ENCODE results near the gene ITPKA.

GRCh38 chr15:41492597-41493204 lies 973 bp upstream of the ITPKA start:
- no peak for TF ChIP-seq CTCF (IDR thresholded peaks at IDR 0.05)
- TF ChIP-seq ZFX (IDR thresholded peaks at IDR 0.05; ENCODE audit: borderline replicate concordance) = no peak

All from 22Rv1 (cell line).